ENCODE measurements around the gene DYNC2H1. TPM values are rescaled to one million over a fixed set of nuclear protein-coding genes. Genes with fewer than 3 reads are reported as not detected.

Gene DYNC2H1
- total and polyA plus RNA-seq, 7 experiments from 2014 or later = 0.31 to 4.2 (median 2.3) TPM

DNA sequence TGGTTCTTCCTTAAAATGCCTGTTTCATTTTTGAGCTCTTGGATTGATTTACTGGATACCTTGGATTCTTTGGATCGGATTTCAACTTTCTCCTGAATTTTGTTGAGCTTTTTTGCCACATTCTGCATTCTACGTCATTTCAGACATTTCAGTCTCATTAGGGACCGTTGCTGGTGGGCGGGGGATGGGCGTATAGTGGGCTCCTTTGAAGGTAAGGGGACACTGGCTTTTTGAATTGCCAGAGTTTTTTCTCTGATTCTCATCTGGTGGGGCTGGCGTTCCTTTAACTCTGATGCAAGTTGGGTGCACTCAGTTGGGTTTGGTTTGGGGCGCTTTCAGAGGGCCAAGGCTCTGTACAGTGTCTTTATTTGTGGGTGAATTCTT, 216.5 kb downstream of the DYNC2H1 start:
- Histone ChIP-seq H3K27me3 (ENCODE audit: control insufficient read depth in 2 of 2, insufficient read depth in 2 of 2, low read length in 2 of 2) (no peaks in the 10 kb centered on the region), H3K4me3 (ENCODE audit: low read length) (no peak overlapping the region), H3K4me1 (ENCODE audit: control insufficient read depth in 2 of 2, insufficient read depth in 2 of 2, low read length in 2 of 2) (no peaks in the 10 kb centered on the region), H3K27ac (ENCODE audit: low read depth, low read length) (no peak overlapping the region), H3K9me3 (ENCODE audit: control insufficient read depth in 2 of 3, low read length in 3 of 3) (no peaks in the 10 kb centered on the region), H3K36me3 (ENCODE audit: control insufficient read depth in 2 of 3, insufficient read depth in 3 of 3, low read length in 3 of 3) (no peaks in the 10 kb centered on the region)
- ATAC-seq = peak; percentile 6
- H3K9me3 Mint-ChIP-seq = no peaks in the 10 kb centered on the region
- no peak for DNase-seq
- H3K4me3 Mint-ChIP-seq = peak overlapping the region in 1 of 10 donors; percentile 16
- H3K4me1 Mint-ChIP-seq = peaks cover 0 to 8% (median 7%) of the 10 kb centered on the region in 7 donors
- peaks cover 0 to 19% (median 4%) of the 10 kb centered on the region in 5 donors for H3K36me3 Mint-ChIP-seq
- H3K27ac Mint-ChIP-seq = no peak overlapping the region
- ChIA-PET CTCF (no interaction called here), POLR2A (no interaction called here)
- intact Hi-C loops (cut with micrococcal nuclease) = loop anchor here in 1 of 2 donors (1.0 kb wide), 1 partner anchor 276 kb away; no protein-coding TSS in a partner anchor
- H3K27me3 Mint-ChIP-seq = peaks cover 2 to 10% (median 4%) of the 10 kb centered on the region in 5 donors

GRCh38 chr11:103326070-103326794, 217.0 kb downstream of the DYNC2H1 start:
- ChIA-PET CTCF (no interaction called here), POLR2A (no interaction called here)
- Mint-ChIP-seq H3K4me1 (peaks cover 0 to 8% (median 7%) of the 10 kb centered on the region in 7 donors), H3K27ac (no peak overlapping the region), H3K4me3 (peak overlapping the region in 2 of 10 donors; percentile 16 to 23), H3K27me3 (peaks cover 4 to 12% (median 5%) of the 10 kb centered on the region in 5 donors), H3K36me3 (peaks cover 0 to 16% (median 4%) of the 10 kb centered on the region in 5 donors), H3K9me3 (no peaks in the 10 kb centered on the region)
- peak; percentile 90 for ATAC-seq
- Histone ChIP-seq H3K4me3 (ENCODE audit: low read length) (no peak overlapping the region), H3K9me3 (ENCODE audit: control insufficient read depth in 2 of 3, low read length in 3 of 3) (no peaks in the 10 kb centered on the region), H3K36me3 (ENCODE audit: control insufficient read depth in 2 of 3, insufficient read depth in 3 of 3, low read length in 3 of 3) (no peaks in the 10 kb centered on the region), H3K27me3 (ENCODE audit: control insufficient read depth in 2 of 2, insufficient read depth in 2 of 2, low read length in 2 of 2) (no peaks in the 10 kb centered on the region), H3K27ac (ENCODE audit: low read depth, low read length) (no peak overlapping the region), H3K4me1 (ENCODE audit: control insufficient read depth in 2 of 2, insufficient read depth in 2 of 2, low read length in 2 of 2) (no peaks in the 10 kb centered on the region)
- peak in 4 of 9 donors; percentile 10 to 25 (median 18) for DNase-seq
- intact Hi-C loops (cut with micrococcal nuclease) = loop anchor here in 1 of 2 donors (1.0 kb wide), 1 partner anchor 275 kb away; no protein-coding TSS in a partner anchor

DNA sequence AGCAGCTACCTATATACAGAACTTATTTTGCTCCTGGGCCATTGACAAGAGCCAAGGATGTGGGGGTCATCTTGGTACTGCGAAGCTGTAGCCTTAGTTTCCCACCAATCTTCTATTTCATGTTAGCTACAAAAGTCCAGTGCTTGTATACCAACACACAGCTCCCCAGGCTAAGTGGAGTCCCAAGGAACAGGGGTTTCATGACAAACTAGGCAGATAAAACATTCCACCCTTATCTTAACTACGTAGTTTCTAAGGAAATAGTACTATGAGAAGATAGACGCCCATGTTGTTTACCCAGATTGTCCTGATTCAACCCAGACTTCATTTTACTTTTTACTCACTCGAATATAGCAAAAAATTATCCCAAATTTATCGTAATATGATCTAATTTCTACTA, 218.5 kb downstream of the DYNC2H1 start:
- Histone ChIP-seq H3K27ac (ENCODE audit: low read depth, low read length) (no peak overlapping the region), H3K9me3 (ENCODE audit: control insufficient read depth in 2 of 3, low read length in 3 of 3) (no peaks in the 10 kb centered on the region), H3K4me3 (ENCODE audit: low read length) (no peak overlapping the region), H3K27me3 (ENCODE audit: control insufficient read depth in 2 of 2, insufficient read depth in 2 of 2, low read length in 2 of 2) (no peaks in the 10 kb centered on the region), H3K36me3 (ENCODE audit: control insufficient read depth in 2 of 3, insufficient read depth in 3 of 3, low read length in 3 of 3) (no peaks in the 10 kb centered on the region), H3K4me1 (ENCODE audit: control insufficient read depth in 2 of 2, insufficient read depth in 2 of 2, low read length in 2 of 2) (no peaks in the 10 kb centered on the region)
- H3K27ac Mint-ChIP-seq = no peak overlapping the region
- peaks cover 6 to 13% (median 7%) of the 10 kb centered on the region in 7 donors for H3K4me1 Mint-ChIP-seq
- no peaks in the 10 kb centered on the region for H3K9me3 Mint-ChIP-seq
- intact Hi-C loops (cut with micrococcal nuclease) = no loop called here
- POLR2A ChIA-PET = no interaction called here
- H3K36me3 Mint-ChIP-seq = peaks cover 0 to 16% (median 4%) of the 10 kb centered on the region in 5 donors
- H3K4me3 Mint-ChIP-seq = no peak overlapping the region
- DNase-seq = no peak
- H3K27me3 Mint-ChIP-seq = peaks cover 4 to 12% (median 6%) of the 10 kb centered on the region in 5 donors
- no peak for ATAC-seq
- CTCF ChIA-PET = no interaction called here

GRCh38 chr11:103332409-103332808, 223.2 kb downstream of the DYNC2H1 start:
- H3K9me3 ChIP-seq (ENCODE audit: control insufficient read depth in 2 of 3, low read length in 3 of 3) = no peaks in the 10 kb centered on the region
- H3K27me3 ChIP-seq (ENCODE audit: control insufficient read depth in 2 of 2, insufficient read depth in 2 of 2, low read length in 2 of 2) = no peaks in the 10 kb centered on the region
- no peak overlapping the region for H3K27ac Mint-ChIP-seq
- intact Hi-C loops (cut with micrococcal nuclease) = no loop called here
- ChIA-PET POLR2A (no interaction called here), CTCF (no interaction called here)
- peaks cover 4 to 12% (median 6%) of the 10 kb centered on the region in 5 donors for H3K27me3 Mint-ChIP-seq
- H3K36me3 ChIP-seq (ENCODE audit: control insufficient read depth in 2 of 3, insufficient read depth in 3 of 3, low read length in 3 of 3) = no peaks in the 10 kb centered on the region
- no peaks in the 10 kb centered on the region for H3K9me3 Mint-ChIP-seq
- H3K36me3 Mint-ChIP-seq = peaks cover 0 to 8% (median 0%) of the 10 kb centered on the region in 5 donors
- ATAC-seq (no peak), DNase-seq (no peak)
- peaks cover 0 to 6% (median 0%) of the 10 kb centered on the region in 7 donors for H3K4me1 Mint-ChIP-seq
- no peak overlapping the region for H3K4me3 Mint-ChIP-seq
- no peak overlapping the region for H3K27ac ChIP-seq (ENCODE audit: low read depth, low read length)
- no peaks in the 10 kb centered on the region for H3K4me1 ChIP-seq (ENCODE audit: control insufficient read depth in 2 of 2, insufficient read depth in 2 of 2, low read length in 2 of 2)
- no peak overlapping the region for H3K4me3 ChIP-seq (ENCODE audit: low read length)

DNA sequence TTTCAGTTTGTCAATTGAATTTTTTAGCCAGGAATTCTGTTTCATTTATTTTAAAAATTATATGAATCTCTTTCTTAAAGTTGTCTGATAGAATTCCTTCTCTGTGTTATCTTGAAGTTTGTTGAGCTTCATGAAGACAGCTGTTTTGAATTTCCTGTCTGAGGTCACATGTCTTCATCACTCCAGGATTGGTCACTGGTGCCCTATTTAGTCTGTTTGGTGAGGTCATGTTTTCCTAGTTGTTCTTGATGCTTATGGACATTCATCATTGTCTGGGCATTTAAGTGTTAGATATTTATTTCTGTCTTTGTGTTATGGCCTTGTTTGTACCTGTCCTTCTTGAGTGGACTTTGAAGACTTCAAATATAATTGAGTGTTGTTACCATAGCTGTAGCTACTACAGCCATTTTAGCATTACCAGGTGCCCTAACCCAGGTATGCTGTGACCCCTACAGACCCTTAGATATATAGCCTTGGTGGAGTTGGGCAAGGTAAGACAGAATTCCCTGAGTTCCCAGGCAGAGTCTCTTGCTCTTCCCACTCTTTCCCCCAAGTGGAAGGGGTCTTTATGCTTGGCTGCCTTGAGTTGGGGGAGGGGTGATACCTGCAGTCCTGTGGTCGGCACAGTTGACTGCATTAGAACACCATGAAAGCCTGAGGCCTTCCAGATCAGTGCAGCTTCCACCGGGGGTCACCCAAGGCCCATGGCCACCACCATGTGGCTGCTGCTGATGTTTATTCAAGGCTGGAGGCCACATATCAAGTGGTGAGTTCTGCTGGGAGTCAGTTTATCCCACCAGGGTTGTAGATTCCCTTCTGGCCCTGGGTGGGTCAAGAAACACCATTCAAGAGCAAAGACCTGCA, 229.6 kb downstream of the DYNC2H1 start:
- no peak for DNase-seq
- ChIA-PET CTCF (no interaction called here), POLR2A (no interaction called here)
- no peaks in the 10 kb centered on the region for H3K4me1 Mint-ChIP-seq
- ATAC-seq = no peak
- H3K27ac ChIP-seq (ENCODE audit: low read depth, low read length) = no peak overlapping the region
- intact Hi-C loops (cut with micrococcal nuclease) = no loop called here
- H3K27ac Mint-ChIP-seq = no peak overlapping the region
- no peaks in the 10 kb centered on the region for H3K4me1 ChIP-seq (ENCODE audit: control insufficient read depth in 2 of 2, insufficient read depth in 2 of 2, low read length in 2 of 2)
- peaks cover 0 to 4% (median 0%) of the 10 kb centered on the region in 5 donors for H3K36me3 Mint-ChIP-seq
- no peaks in the 10 kb centered on the region for H3K27me3 Mint-ChIP-seq
- H3K4me3 Mint-ChIP-seq = no peak overlapping the region
- no peaks in the 10 kb centered on the region for H3K9me3 ChIP-seq (ENCODE audit: control insufficient read depth in 2 of 3, low read length in 3 of 3)
- no peaks in the 10 kb centered on the region for H3K36me3 ChIP-seq (ENCODE audit: control insufficient read depth in 2 of 3, insufficient read depth in 3 of 3, low read length in 3 of 3)
- no peaks in the 10 kb centered on the region for H3K9me3 Mint-ChIP-seq
- H3K4me3 ChIP-seq (ENCODE audit: low read length) = no peak overlapping the region
- no peaks in the 10 kb centered on the region for H3K27me3 ChIP-seq (ENCODE audit: control insufficient read depth in 2 of 2, insufficient read depth in 2 of 2, low read length in 2 of 2)

- Histone ChIP-seq H3K27me3 (ENCODE audit: control insufficient read depth in 2 of 2, insufficient read depth in 2 of 2, low read length in 2 of 2) (no peaks in the 10 kb centered on the region), H3K36me3 (ENCODE audit: control insufficient read depth in 2 of 3, insufficient read depth in 3 of 3, low read length in 3 of 3) (no peaks in the 10 kb centered on the region), H3K4me3 (ENCODE audit: low read length) (no peak overlapping the region), H3K9me3 (ENCODE audit: control insufficient read depth in 2 of 3, low read length in 3 of 3) (no peaks in the 10 kb centered on the region), H3K27ac (ENCODE audit: low read depth, low read length) (no peak overlapping the region), H3K4me1 (ENCODE audit: control insufficient read depth in 2 of 2, insufficient read depth in 2 of 2, low read length in 2 of 2) (no peaks in the 10 kb centered on the region)
- Mint-ChIP-seq H3K27ac (no peak overlapping the region), H3K36me3 (peaks cover 0 to 4% (median 0%) of the 10 kb centered on the region in 5 donors), H3K4me3 (no peak overlapping the region), H3K4me1 (no peaks in the 10 kb centered on the region), H3K9me3 (no peaks in the 10 kb centered on the region), H3K27me3 (no peaks in the 10 kb centered on the region)
- intact Hi-C loops (cut with micrococcal nuclease) = no loop called here
- CTCF ChIA-PET = no interaction called here
- ATAC-seq (no peak), DNase-seq (no peak)
- POLR2A ChIA-PET = no interaction called here
Measured at GRCh38 chr11:103339485-103339857, 230.2 kb downstream of the DYNC2H1 start.
